Measurements from ENCODE around the gene PPP1R14B. TPM values are rescaled to one million over a fixed set of nuclear protein-coding genes. Genes with fewer than 3 reads are reported as not detected.

The PPP1R14B gene
- total and polyA plus RNA-seq, 2 of the 13 experiments (the other 11 are each of a cell fraction or from before 2014, with no cell fraction given), result 110 to 148 TPM

DNA sequence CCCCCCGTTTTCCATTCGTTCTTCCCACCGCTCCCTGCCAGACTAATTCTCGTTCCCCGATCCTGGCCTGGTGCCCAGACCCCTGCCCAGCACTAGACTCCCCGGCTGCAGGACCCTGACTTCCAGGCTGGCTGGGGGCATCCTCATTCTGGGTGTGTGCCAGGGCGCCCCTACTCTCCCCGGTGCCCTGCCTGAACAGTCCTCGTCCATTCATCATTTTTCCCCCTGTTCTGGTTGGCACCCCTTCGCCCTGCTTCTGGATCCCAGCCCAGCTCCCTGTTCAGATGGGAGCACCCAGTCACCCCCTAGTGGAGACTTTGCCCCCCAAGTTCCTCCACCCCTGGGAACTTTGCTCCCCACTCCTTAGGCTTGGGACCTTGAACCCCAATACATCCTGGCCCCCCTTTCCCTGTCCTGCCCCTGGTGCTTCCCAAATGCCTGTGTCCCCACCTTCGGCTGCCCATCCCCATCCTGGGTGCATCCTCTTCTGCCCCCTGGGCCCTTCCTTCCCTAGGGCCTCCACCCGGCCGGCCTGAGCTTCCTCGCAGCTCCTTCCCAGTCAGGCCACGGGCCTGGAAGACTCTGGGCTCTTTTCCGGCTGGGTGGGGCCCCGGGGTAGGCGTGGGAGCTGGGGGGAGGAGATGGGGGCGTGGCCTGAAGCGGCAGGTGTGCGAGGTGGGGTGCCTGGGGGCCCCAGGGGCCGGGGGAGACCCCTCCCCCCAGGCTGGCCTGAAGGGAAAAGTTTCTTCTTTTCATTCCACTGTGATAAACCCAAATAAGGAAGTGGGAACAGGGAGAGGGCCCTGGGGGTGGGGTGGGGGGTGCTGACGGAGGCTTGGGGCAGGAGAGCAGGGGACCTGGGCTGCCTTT lies 5.5 kb upstream of the PPP1R14B start (continued):
- TF ChIP-seq ELF1 (CRISPR knock-in tag; IDR thresholded peaks at IDR 0.05) (no peak), MXI1 (IDR thresholded peaks at IDR 0.05; ENCODE audit: borderline replicate concordance, low read depth, low read length) (no peak), JUN (CRISPR knock-in tag; IDR thresholded peaks at IDR 0.05) (no peak), SAFB2 (CRISPR knock-in tag; IDR thresholded peaks at IDR 0.05; ENCODE audit: borderline replicate concordance, low read depth) (no peak), MATR3 (CRISPR knock-in tag; IDR thresholded peaks at IDR 0.05) (no peak), ZFP36L2 (CRISPR knock-in tag; IDR thresholded peaks at IDR 0.05) (no peak), NAIF1 (CRISPR knock-in tag; IDR thresholded peaks at IDR 0.05; ENCODE audit: borderline replicate concordance) (no peak), ZNF501 (CRISPR knock-in tag; IDR thresholded peaks at IDR 0.05) (0 out of 2 replicates have a peak, but pooled peaks have one; percentile 47), ZNF354B (CRISPR knock-in tag; IDR thresholded peaks at IDR 0.05) (no peak)
- TF ChIP-seq, protein P1, sequence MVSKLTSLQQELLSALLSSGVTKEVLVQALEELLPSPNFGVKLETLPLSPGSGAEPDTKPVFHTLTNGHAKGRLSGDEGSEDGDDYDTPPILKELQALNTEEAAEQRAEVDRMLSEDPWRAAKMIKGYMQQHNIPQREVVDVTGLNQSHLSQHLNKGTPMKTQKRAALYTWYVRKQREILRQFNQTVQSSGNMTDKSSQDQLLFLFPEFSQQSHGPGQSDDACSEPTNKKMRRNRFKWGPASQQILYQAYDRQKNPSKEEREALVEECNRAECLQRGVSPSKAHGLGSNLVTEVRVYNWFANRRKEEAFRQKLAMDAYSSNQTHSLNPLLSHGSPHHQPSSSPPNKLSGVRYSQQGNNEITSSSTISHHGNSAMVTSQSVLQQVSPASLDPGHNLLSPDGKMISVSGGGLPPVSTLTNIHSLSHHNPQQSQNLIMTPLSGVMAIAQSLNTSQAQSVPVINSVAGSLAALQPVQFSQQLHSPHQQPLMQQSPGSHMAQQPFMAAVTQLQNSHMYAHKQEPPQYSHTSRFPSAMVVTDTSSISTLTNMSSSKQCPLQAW (CRISPR knock-in tag; IDR thresholded peaks at IDR 0.05), result no peak
- TF ChIP-seq, protein P2, sequence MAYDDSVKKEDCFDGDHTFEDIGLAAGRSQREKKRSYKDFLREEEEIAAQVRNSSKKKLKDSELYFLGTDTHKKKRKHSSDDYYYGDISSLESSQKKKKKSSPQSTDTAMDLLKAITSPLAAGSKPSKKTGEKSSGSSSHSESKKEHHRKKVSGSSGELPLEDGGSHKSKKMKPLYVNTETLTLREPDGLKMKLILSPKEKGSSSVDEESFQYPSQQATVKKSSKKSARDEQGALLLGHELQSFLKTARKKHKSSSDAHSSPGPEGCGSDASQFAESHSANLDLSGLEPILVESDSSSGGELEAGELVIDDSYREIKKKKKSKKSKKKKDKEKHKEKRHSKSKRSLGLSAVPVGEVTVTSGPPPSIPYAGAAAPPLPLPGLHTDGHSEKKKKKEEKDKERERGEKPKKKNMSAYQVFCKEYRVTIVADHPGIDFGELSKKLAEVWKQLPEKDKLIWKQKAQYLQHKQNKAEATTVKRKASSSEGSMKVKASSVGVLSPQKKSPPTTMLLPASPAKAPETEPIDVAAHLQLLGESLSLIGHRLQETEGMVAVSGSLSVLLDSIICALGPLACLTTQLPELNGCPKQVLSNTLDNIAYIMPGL (CRISPR knock-in tag; IDR thresholded peaks at IDR 0.05; ENCODE audit: borderline replicate concordance in 1 of 2, low read depth in 1 of 2), result peak; percentile 34 to 64; a peak in 2 of 4 replicates
- TF ChIP-seq, protein P3, sequence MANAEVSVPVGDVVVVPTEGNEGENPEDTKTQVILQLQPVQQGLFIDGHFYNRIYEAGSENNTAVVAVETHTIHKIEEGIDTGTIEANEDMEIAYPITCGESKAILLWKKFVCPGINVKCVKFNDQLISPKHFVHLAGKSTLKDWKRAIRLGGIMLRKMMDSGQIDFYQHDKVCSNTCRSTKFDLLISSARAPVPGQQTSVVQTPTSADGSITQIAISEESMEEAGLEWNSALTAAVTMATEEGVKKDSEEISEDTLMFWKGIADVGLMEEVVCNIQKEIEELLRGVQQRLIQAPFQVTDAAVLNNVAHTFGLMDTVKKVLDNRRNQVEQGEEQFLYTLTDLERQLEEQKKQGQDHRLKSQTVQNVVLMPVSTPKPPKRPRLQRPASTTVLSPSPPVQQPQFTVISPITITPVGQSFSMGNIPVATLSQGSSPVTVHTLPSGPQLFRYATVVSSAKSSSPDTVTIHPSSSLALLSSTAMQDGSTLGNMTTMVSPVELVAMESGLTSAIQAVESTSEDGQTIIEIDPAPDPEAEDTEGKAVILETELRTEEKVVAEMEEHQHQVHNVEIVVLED (CRISPR knock-in tag; IDR thresholded peaks at IDR 0.05; ENCODE audit: borderline replicate concordance), result no peak

Measured in HepG2 (cell line).